Retinal pigment epithelial cell (primary cell): ENCODE data around the gene XPO4.

Source experiments
- DNase-seq: peaks from one replicate; pipeline ENCODE4 v3.0.0-alpha.2; 2010; ENCODE audit warnings: low read depth
- H3K4me3 ChIP-seq: 2 replicates; pipeline ENCODE4 v1.5.1; 2011; ENCODE audit warnings: mild to moderate bottlenecking, low read length, control low read depth, moderate library complexity
- TF ChIP-seq, protein P1 (sequence below): conservative IDR thresholded peaks from 2 replicates; pipeline ENCODE4 v1.5.1; 2011; ENCODE audit warnings: low read depth, low read length, control low read depth, inconsistent platforms

The XPO4 gene

DNA sequence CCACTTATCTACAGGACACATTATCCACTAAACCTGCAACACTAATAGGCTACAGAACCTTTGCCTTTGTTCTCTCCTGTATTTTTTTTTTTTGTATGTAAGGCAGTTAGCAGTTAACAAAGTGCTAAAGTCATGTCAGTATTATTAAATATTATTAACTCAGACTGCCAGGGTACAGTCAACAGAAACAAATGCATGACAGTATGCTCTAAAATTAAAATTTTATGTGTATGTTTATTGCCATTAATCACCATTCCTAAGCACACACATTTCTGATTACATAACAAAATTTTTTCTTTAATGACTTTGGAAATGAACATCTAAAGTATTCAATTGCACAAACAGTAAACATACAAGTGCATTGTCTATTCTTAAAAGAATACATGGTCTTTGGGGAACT is 41.7 kb downstream of the XPO4 start:
- no peak overlapping the region for H3K4me3 ChIP-seq
- TF ChIP-seq, protein P1, sequence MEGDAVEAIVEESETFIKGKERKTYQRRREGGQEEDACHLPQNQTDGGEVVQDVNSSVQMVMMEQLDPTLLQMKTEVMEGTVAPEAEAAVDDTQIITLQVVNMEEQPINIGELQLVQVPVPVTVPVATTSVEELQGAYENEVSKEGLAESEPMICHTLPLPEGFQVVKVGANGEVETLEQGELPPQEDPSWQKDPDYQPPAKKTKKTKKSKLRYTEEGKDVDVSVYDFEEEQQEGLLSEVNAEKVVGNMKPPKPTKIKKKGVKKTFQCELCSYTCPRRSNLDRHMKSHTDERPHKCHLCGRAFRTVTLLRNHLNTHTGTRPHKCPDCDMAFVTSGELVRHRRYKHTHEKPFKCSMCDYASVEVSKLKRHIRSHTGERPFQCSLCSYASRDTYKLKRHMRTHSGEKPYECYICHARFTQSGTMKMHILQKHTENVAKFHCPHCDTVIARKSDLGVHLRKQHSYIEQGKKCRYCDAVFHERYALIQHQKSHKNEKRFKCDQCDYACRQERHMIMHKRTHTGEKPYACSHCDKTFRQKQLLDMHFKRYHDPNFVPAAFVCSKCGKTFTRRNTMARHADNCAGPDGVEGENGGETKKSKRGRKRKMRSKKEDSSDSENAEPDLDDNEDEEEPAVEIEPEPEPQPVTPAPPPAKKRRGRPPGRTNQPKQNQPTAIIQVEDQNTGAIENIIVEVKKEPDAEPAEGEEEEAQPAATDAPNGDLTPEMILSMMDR, result no peak
- no peak for DNase-seq

DNA sequence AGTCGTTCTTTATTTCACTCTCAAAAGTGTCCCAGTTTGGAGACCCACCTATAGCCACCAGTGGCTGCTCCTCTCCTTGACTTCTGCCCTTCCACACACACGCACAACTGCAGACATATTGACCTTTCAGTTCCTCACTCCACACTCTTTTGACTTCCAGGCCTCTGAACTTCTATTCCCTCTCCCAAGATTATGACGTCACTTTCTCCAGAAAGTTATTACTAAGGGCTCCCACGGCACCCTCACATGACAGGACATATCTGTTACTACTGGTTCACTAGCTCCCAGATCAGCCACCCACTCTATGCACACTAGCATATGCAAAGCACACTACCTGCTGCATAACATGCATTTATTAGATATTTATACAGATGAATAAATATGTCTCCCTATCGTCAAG is 45.9 kb downstream of the XPO4 start:
- DNase-seq, result no peak
- TF ChIP-seq, protein P1, result no peak
- H3K4me3 ChIP-seq, result no peak overlapping the region

DNA sequence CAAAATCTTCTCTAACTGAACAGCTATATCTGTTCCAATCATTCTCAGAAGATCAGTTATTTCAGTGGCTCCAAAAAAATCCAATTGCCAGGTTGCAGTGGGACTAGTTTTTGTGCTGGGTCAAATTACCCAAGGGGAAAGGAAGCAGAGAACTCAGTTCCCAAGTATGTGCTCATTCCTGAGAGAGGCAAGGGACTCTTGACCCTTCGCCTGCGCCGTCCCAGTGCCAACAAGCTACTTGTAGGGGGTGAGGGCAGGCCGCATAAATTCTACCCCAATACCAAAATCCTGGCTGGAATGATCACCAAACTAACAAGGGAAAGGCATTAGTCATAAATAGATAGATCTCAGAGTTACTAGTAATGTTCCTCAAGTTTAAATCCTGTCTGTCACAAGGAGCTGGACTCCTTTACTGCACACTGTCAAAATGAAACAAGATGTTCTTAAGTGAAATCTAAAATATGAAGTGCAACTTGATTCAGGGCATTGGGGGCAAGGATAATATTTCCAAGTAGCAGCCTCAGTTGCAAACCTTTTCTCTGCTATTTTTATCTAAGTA is 50.6 kb downstream of the XPO4 start:
- TF ChIP-seq, protein P1, result no peak
- H3K4me3 ChIP-seq, result no peak overlapping the region
- no peak for DNase-seq

DNA sequence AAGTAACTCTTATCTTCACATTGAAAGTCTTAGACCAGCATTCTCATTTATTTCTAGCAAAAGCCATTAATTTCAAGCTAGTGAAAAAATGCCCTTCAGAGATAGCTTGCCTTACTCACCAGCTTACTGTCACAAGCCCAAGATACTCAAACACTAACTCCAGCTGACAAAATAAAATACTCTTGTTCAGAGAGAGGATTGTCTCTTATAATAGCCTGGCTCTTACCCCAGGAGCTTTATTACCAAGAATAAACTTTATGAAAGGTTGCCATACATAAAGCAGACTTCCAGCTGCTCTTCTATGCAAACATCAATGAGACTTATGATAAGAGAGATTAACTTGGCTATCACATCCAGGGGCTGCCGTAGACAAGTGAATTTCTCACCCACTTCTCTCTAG is 53.6 kb downstream of the XPO4 start:
- DNase-seq, result no peak
- TF ChIP-seq, protein P1, result no peak
- no peak overlapping the region for H3K4me3 ChIP-seq

DNA sequence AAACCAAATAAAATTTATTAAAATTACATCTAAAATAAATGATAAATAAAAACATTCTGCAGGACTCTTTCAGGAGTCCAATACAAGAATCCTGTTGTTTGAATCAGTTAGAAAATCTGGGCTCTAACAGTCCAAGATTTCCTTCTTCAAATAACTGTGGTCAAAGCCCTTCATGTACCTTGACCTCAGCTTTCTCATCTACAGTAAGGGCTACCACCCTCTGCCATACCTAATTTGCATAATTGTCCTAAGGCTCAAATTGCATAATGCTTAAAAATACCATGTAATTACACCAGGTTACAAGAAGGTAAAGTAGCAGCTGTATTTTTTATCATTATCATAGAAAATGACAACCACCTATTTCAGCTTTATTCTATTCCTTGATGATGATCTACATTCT is 54.3 kb downstream of the XPO4 start:
- no peak for DNase-seq
- TF ChIP-seq, protein P1, result no peak

DNA sequence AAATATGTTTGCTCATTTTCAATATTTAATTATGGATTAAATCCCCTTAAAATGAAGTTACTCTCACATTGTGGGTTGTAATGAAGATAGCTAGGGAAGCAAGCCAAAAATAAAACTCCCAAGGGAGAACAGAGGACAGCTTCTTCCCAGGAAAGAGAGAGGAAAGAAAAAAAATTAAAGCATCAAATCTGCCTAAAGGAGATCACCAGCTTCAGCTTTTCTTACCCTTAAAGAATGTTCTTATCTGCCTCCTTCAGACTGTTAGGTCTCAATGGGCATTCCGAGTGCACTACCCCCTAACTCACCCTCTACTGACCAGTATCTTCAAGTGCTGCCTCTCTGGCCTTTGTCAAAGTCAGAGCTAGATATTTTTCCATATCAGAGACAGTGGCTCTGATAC is 55.2 kb downstream of the XPO4 start:
- H3K4me3 ChIP-seq, result no peak overlapping the region
- DNase-seq, result no peak
- TF ChIP-seq, protein P1, result no peak

More for the DNA sequence above, 54.3 kb downstream of the XPO4 start:
- no peak overlapping the region for H3K4me3 ChIP-seq

DNA sequence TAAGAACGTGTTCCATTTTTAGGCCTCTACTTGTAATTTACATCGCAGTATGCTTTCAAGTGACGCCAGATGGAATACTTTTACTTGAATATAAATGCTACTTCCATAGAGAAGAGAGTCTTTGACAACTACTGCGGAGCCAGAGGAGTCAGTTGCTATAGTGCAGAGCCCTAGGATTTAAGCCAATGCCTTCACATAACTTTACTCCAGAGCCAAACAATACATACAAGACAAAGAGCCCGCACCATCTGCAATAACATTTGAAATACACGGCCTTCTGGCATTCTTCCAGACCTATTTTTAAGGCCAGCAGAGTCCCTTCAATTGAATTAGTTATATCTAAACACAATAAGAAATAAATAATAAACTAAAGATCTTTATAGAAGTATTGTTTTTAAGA is 59.4 kb downstream of the XPO4 start:
- DNase-seq, result no peak
- TF ChIP-seq, protein P1, result no peak

More for the DNA sequence above, 59.4 kb downstream of the XPO4 start:
- H3K4me3 ChIP-seq, result no peak overlapping the region
